Esophagus (tissue), 2 donors: ENCODE measurements around the gene SEC14L1. TPM values are rescaled to one million over a fixed set of nuclear protein-coding genes. Genes with fewer than 3 reads are reported as not detected.
"Not testable (repeated sequence)": the region's sequence is repeated elsewhere in the genome, so short reads cannot be mapped to it uniquely, and the experiment has no call there.

Experiments used
- H3K27ac ChIP-seq, 2 donors: one replicate each; pipeline ENCODE4 v1.5.1; 2013; ENCODE audit warnings: low read depth in 2 of 2, mild to moderate bottlenecking in 2 of 2, inconsistent platforms in 1 of 2, low read length in 1 of 2, moderate library complexity in 1 of 2
- H3K27me3 ChIP-seq, 2 donors: one replicate each; pipeline ENCODE4 v1.6.1; 2013; ENCODE audit warnings: low read length in 2 of 2, control low read depth in 1 of 2, mild to moderate bottlenecking in 1 of 2; ENCODE audit not compliant: insufficient read depth in 2 of 2, control insufficient read depth in 1 of 2
- H3K36me3 ChIP-seq, 2 donors: one replicate each; pipeline ENCODE4 v1.6.1; 2013; ENCODE audit warnings: low read length in 1 of 2; ENCODE audit not compliant: control insufficient read depth in 2 of 2, insufficient read depth in 2 of 2
- H3K4me1 ChIP-seq, 2 donors: one replicate each; pipeline ENCODE4 v1.6.1; 2013; ENCODE audit warnings: low read length in 1 of 2; ENCODE audit not compliant: control insufficient read depth in 2 of 2, insufficient read depth in 2 of 2
- H3K4me3 ChIP-seq, 2 donors: one replicate each; pipeline ENCODE4 v1.5.1; 2013; ENCODE audit warnings: low read length in 2 of 2, mild to moderate bottlenecking in 2 of 2, low read depth in 1 of 2, moderate library complexity in 1 of 2
- H3K9me3 ChIP-seq, 2 donors: one replicate each; pipeline ENCODE4 v1.6.1; 2013; ENCODE audit warnings: mild to moderate bottlenecking in 2 of 2, low read depth in 1 of 2, low read length in 1 of 2, moderate library complexity in 1 of 2; ENCODE audit not compliant: control insufficient read depth in 2 of 2, insufficient read depth in 1 of 2
- WGBS, 2 donors: extraction: QIAGEN DNeasy Blood & Tissue Kit; methylation state at CpG; one replicate each; pipeline ENCODE4 v1.1.7; 2013; 5-methylcytosine and 5-hydroxymethylcytosine counted together
- polyA plus RNA-seq, 2 donors: library from polyadenylated mRNA; stranded (reverse); fragments of 200-250 nt; gene quantifications; one replicate each; pipeline ENCODE4 v1.2.3, GENCODE V29; 2013
- donor health status: healthy with polysubstance abuse.
- donor health status: Bipolar disorder and iron deficiency.

SEC14L1 gene
- polyA plus RNA-seq, 2 donors, result 15.5 to 49.5 TPM

- 75 to 78% methylated on average over 17 of the region's 17 CpGs for WGBS, 2 donors
- H3K4me1 ChIP-seq, result peaks cover 0 to 3% of the 10 kb centered on the region in 2 donors
- H3K4me3 ChIP-seq, result no peak overlapping the region
- no peaks in the 10 kb centered on the region for H3K27me3 ChIP-seq
- no peaks in the 10 kb centered on the region for H3K9me3 ChIP-seq
- no peaks in the 10 kb centered on the region for H3K36me3 ChIP-seq
- H3K27ac ChIP-seq, result no peak overlapping the region
Measured at GRCh38 chr17:77248216-77249114, 107.7 kb downstream of the SEC14L1 start.

DNA sequence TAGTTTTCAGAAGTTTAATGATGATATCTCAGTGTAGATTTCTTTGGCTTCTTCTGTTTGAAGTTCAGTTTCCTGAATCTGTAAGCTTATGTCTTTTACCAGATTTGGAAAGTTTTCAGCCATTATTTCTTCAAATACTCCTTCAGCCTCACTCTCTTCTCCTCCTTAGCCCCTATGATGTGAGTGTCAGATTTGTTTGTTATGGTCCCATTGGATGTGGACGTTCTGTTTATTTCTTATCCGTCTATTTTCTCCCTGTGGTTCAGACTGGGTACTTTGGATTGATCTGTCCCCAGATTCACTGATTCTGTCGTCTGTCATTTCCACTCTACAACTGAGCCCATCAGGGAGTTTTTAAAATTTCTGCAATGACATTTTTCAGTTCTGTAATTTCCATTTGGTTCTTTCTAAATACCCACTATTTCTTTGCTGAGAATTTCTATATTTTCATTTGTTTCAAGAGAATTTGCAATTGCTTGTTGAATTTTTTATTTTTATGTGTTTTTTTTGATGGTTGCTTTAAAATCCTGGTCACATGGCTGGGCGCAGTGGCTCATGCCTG is 110.9 kb downstream of the SEC14L1 start:
- Histone ChIP-seq H3K9me3 (no peaks in the 10 kb centered on the region), H3K27me3 (no peaks in the 10 kb centered on the region), H3K27ac (no peak overlapping the region), H3K36me3 (no peaks in the 10 kb centered on the region), H3K4me3 (no peak overlapping the region), H3K4me1 (peaks cover 7 to 19% of the 10 kb centered on the region in 2 donors)
- WGBS, 2 donors, result 79 to 80% methylated on average over 4 of the region's 4 CpGs

- not testable (repeated sequence) for H3K36me3 ChIP-seq, H3K9me3 ChIP-seq, H3K4me3 ChIP-seq, H3K27ac ChIP-seq, H3K27me3 ChIP-seq
- WGBS, 2 donors, result 50 to 58% methylated on average over 7 of the region's 7 CpGs
- peaks cover 7 to 17% of the 10 kb centered on the region in 2 donors for H3K4me1 ChIP-seq
Measured at GRCh38 chr17:77252306-77252705, 111.5 kb downstream of the SEC14L1 start.

- H3K4me1 ChIP-seq, result peaks cover 7 to 16% of the 10 kb centered on the region in 2 donors
- no peaks in the 10 kb centered on the region for H3K9me3 ChIP-seq
- H3K27me3 ChIP-seq, result no peaks in the 10 kb centered on the region
- H3K4me3 ChIP-seq, result no peak overlapping the region
- H3K36me3 ChIP-seq, result no peaks in the 10 kb centered on the region
- H3K27ac ChIP-seq, result peak overlapping the region in 1 of 2 donors; percentile 84
- WGBS, 2 donors, result 40 to 41% methylated on average over 11 of the region's 11 CpGs
Measured at GRCh38 chr17:77253611-77254051, 112.9 kb downstream of the SEC14L1 start.

DNA sequence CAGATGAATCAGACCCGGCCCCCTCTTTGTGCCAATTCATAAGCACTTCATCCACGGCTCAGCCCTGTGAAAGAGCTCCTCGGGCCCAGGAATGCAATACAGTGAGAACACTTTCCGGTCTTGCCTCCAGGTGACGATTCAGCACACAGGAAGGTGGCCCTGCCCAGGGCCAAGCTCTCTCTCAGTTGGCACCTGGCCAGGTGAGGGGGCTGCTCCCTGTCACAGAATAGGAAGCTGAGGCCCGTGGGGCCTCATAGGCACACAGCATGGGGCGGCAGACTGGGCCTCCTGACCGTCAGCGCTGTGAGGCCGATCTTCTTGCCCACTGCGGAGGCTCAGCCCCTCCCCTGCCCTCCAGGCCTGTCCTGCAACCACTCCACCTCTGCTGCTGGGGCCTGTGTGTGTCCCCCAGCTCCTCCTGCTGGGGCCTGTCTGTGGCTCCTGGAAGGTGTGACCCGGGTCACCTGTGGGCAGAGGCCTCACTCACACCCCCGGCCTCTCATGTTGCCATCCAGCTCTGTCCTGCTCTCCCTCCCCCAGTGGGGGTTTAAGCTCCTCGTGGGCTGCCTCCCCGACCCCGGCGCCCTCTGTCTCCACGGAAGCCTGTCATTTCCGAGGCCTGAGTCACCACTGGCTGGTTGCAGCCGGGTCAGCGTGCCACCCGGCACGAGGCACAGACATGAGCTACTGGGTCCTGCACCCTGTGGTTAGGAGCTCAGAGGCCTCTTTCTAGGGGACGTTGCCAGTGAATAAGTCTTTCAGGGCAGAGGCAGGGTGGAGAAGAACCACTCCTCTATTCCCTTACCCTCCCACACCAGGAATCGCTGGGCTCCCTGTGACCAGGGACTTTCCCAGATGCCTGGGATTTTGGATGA is 114.4 kb downstream of the SEC14L1 start:
- WGBS, 2 donors, result 38 to 44% methylated on average over 25 of the region's 25 CpGs

GRCh38 chr17:77255970-77256369 is 115.2 kb downstream of the SEC14L1 start:
- not testable (repeated sequence) for H3K27ac ChIP-seq, H3K27me3 ChIP-seq, H3K4me3 ChIP-seq, H3K9me3 ChIP-seq, H3K36me3 ChIP-seq
- H3K4me1 ChIP-seq, result peaks cover 7 to 16% of the 10 kb centered on the region in 2 donors
- 48 to 74% methylated on average over 12 to 14 of the region's 14 CpGs for WGBS, 2 donors

More for the DNA sequence above, 114.4 kb downstream of the SEC14L1 start:
- Histone ChIP-seq H3K4me3 (no peak overlapping the region), H3K27ac (peak overlapping the region; percentile 52 to 84), H3K4me1 (peaks cover 7 to 16% of the 10 kb centered on the region in 2 donors), H3K36me3 (no peaks in the 10 kb centered on the region), H3K27me3 (no peaks in the 10 kb centered on the region), H3K9me3 (no peaks in the 10 kb centered on the region)

- 52 to 70% methylated on average over 2 of the region's 2 CpGs for WGBS, 2 donors
- Histone ChIP-seq H3K4me1 (peaks cover 7 to 16% of the 10 kb centered on the region in 2 donors), H3K4me3 (no peak overlapping the region), H3K9me3 (no peaks in the 10 kb centered on the region), H3K27ac (no peak overlapping the region), H3K36me3 (no peaks in the 10 kb centered on the region), H3K27me3 (no peaks in the 10 kb centered on the region)
Measured at GRCh38 chr17:77256710-77257109, 115.9 kb downstream of the SEC14L1 start.

DNA sequence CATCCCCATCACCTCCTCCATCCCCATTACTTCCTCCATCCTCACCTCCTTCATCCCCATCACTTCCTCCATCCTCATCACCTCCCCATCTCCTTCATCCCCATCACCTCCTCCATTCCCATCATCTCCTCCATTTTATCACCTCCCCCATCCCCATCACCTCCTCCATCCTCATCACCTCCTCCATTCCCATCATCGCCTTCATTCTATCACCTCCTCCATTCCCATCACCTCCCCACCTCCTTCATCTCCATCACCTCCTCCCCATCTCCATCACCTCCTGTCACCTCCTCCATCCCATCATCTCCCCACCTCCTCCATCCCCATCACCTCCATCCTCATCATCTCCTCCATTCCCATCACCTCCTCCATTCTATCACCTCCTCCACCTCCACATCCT is 116.4 kb downstream of the SEC14L1 start:
- WGBS, 2 donors, result 98 to 100% methylated on average over 1 of the region's 1 CpG
- Histone ChIP-seq H3K36me3 (no peaks in the 10 kb centered on the region), H3K4me3 (no peak overlapping the region), H3K4me1 (peaks cover 7 to 16% of the 10 kb centered on the region in 2 donors), H3K9me3 (no peaks in the 10 kb centered on the region), H3K27ac (no peak overlapping the region), H3K27me3 (no peaks in the 10 kb centered on the region)
